GM18858 (cell line): ENCODE results near the gene PADI3.
"Not testable (repeated sequence)": the region's sequence is repeated elsewhere in the genome, so short reads cannot be mapped to it uniquely, and the experiment has no call there.

ENCODE experiments used
- ATAC-seq: cut with Tn5 transposase; IDR thresholded peaks from one replicate; pipeline ENCODE4 v1.9.1; 2021; ENCODE audit not compliant: unreplicated experiment

PADI3 gene

DNA sequence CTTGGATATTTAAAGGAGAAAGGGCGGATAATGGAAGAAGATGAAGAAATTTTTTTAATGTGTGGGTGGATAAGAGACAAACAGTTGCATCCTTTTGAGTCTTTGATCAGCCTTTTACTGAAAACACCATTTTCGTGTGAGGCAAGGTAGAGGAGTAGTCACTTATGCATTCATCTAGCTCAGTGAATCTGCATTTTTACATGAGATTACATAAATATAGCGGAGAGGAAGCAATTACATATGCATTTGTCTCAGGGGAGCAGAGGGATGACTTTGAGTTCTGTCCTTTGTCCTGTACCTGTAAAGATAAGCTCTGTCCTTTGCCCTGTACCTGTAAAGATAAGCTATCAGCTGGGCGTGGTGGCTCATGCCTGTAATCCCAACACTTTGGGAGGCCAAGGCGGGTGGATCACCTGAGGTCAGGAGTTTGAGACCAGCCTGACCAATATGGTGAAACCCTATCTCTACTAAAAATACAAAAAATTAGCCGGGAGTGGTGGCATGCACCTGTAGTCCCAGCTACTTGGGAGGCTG lies 73.0 kb downstream of the PADI3 start:
- ATAC-seq = not testable (repeated sequence)

DNA sequence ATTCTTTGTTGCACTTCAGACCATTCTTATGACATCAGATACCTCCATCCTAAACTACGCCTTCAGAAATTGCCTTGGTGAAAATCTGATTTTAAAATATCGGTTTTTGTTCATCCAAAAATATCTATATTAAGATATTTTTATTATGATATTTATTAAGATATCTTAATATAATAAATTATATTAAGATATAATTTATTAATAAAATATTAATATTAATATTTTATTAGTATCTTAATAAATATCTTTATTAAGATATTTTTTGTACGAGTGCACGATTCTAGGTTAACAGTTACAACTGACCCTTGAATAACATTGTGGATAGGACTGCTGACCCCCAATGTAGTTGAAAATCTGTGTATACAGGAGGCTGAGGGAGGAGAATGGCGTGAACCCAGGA lies 80.0 kb downstream of the PADI3 start:
- ATAC-seq = no peak

DNA sequence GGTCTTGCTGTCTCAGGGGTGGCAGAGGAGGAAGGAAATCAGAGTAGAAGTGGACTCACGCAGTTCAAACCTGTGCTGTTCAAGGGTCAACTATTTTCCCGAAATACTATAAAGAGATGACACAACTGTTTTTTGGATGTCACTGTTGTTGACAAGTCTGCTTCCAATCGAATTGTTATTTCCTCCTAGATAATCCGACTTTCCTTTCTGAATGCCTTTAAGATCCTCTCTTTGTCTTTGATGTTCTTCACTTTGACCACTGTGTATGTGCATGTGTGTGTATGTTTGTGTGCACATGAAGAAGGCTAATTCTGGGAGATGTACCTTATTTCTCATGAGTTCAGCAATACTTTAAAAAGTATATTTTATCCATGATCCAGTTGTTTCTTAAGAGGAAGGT lies 80.7 kb downstream of the PADI3 start:
- ATAC-seq = no peak

DNA sequence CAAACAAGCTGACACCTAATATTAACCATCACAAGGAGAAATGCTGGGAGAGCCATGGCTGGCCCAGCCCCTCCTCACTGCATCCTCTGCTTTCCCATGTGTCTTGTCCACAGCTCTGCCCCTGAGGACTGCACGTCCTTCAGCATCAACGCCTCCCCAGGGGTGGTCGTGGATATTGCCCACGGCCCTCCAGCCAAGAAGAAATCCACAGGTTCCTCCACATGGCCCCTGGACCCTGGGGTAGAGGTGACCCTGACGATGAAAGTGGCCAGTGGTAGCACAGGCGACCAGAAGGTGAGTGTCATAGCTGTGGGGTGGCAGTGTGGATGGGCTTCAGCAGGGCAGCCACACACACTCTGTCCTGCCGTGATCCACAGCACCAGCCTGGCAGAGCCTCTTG lies 82.0 kb downstream of the PADI3 start:
- no peak for ATAC-seq

DNA sequence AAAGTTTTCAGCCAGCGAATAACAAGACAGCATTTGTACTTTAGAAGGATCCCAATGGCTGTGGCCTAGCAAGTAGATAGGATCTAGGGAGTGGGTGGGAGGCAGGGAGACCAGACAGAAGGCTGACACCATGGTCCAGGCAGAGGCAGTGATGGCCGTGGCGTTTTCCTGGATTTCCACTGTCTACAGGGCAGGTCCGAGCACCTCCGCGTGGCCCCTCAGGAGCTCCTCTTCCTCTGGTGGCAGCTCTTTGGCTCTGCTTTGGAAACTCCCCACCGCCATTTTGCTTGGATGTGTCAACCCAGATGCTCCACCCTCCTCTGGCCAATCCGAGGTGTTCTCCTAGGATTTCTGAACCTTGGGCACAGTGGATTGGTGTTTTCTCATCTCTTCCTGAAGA lies 84.2 kb downstream of the PADI3 start:
- no peak for ATAC-seq
